Measurements from ENCODE around the gene CD27.
"Not testable (repeated sequence)": the region's sequence is repeated elsewhere in the genome, so short reads cannot be mapped to it uniquely, and the experiment has no call there.

Gene CD27

GRCh38 chr12:6461401-6462233 is 16.9 kb downstream of the CD27 start:
- in situ Hi-C loops (cut with HindIII; ENCODE audit: low sequenced_read_pairs), result no loop called here

- in situ Hi-C loops (cut with HindIII; ENCODE audit: low sequenced_read_pairs), result no loop called here
Observed at GRCh38 chr12:6462234-6462995, 17.7 kb downstream of the CD27 start.

- in situ Hi-C loops (cut with HindIII; ENCODE audit: low sequenced_read_pairs), result no loop called here
Observed at GRCh38 chr12:6463216-6463615, 18.5 kb downstream of the CD27 start.

GRCh38 chr12:6463858-6464257 is 19.1 kb downstream of the CD27 start:
- in situ Hi-C loops (cut with HindIII; ENCODE audit: low sequenced_read_pairs), result no loop called here

- in situ Hi-C loops (cut with HindIII; ENCODE audit: low sequenced_read_pairs), result no loop called here
Observed at GRCh38 chr12:6464531-6464930, 19.8 kb downstream of the CD27 start.

GRCh38 chr12:6465467-6466183 is 20.9 kb downstream of the CD27 start:
- in situ Hi-C loops (cut with HindIII; ENCODE audit: low sequenced_read_pairs), result no loop called here

GRCh38 chr12:6466184-6466573 is 21.4 kb downstream of the CD27 start:
- in situ Hi-C loops (cut with HindIII; ENCODE audit: low sequenced_read_pairs), result no loop called here

GRCh38 chr12:6466751-6467150 is 22.0 kb downstream of the CD27 start:
- in situ Hi-C loops (cut with HindIII; ENCODE audit: low sequenced_read_pairs), result not testable (repeated sequence)

GRCh38 chr12:6467571-6468282 is 23.0 kb downstream of the CD27 start:
- in situ Hi-C loops (cut with HindIII; ENCODE audit: low sequenced_read_pairs), result not testable (repeated sequence)

GRCh38 chr12:6468283-6468575 is 23.5 kb downstream of the CD27 start:
- in situ Hi-C loops (cut with HindIII; ENCODE audit: low sequenced_read_pairs), result no loop called here

- in situ Hi-C loops (cut with HindIII; ENCODE audit: low sequenced_read_pairs), result no loop called here
Observed at GRCh38 chr12:6469092-6469491, 24.3 kb downstream of the CD27 start.

GRCh38 chr12:6469609-6470374 is 25.0 kb downstream of the CD27 start:
- in situ Hi-C loops (cut with HindIII; ENCODE audit: low sequenced_read_pairs), result loop anchor here (10.0 kb wide), 1 partner anchor 145 kb away; no protein-coding TSS in a partner anchor

- in situ Hi-C loops (cut with HindIII; ENCODE audit: low sequenced_read_pairs), result loop anchor here (10.0 kb wide), 1 partner anchor 146 kb away; no protein-coding TSS in a partner anchor
Observed at GRCh38 chr12:6470375-6471163, 25.8 kb downstream of the CD27 start, which contains the start of gene VAMP1. VAMP1 (minus strand) TSS chr12:6470677; CDS start chr12:6470531, 146 bp downstream.

- in situ Hi-C loops (cut with HindIII; ENCODE audit: low sequenced_read_pairs), result loop anchor here (10.0 kb wide), 1 partner anchor 147 kb away; no protein-coding TSS in a partner anchor
Observed at GRCh38 chr12:6471989-6472360, 27.2 kb downstream of the CD27 start.

- in situ Hi-C loops (cut with HindIII; ENCODE audit: low sequenced_read_pairs), result loop anchor here (10.0 kb wide), 1 partner anchor 148 kb away; no protein-coding TSS in a partner anchor
Observed at GRCh38 chr12:6472491-6472890, 27.7 kb downstream of the CD27 start.

GRCh38 chr12:6475233-6475975 is 30.6 kb downstream of the CD27 start:
- in situ Hi-C loops (cut with HindIII; ENCODE audit: low sequenced_read_pairs), result loop anchor here (10.0 kb wide), 1 partner anchor 151 kb away; no protein-coding TSS in a partner anchor

- in situ Hi-C loops (cut with HindIII; ENCODE audit: low sequenced_read_pairs), result loop anchor here (10.0 kb wide), 1 partner anchor 152 kb away; no protein-coding TSS in a partner anchor
Observed at GRCh38 chr12:6476489-6476888, 31.7 kb downstream of the CD27 start.
